Esophagus muscularis mucosa (tissue), 4 donors: ENCODE data around the gene PLEKHA8.

Experiments
- CTCF ChIP-seq, 3 experiments: fragments of 200-600 bp in 2 of 3; fragments of 450-650 bp in 1 of 3; sonication (generic) in 2 of 3; IDR thresholded peaks; one replicate each; pipeline ENCODE4 v1.5.1; 2017 to 2019; ENCODE audit warnings: antibody characterized with exemption in 3 of 3, mild to moderate bottlenecking in 2 of 3, moderate library complexity in 1 of 3
- EP300 ChIP-seq: sonication (generic); formaldehyde crosslinking; IDR thresholded peaks from one replicate; pipeline ENCODE4 v1.6.1; 2017; ENCODE audit warnings: antibody characterized with exemption
- POLR2A ChIP-seq: fragments of 450-650 bp; IDR thresholded peaks from one replicate; pipeline ENCODE4 v1.6.1; 2017; ENCODE audit warnings: antibody characterized with exemption, moderate library complexity, mild to moderate bottlenecking, low read depth

GRCh38 chr7:30154111-30154587, 125.9 kb downstream of the PLEKHA8 start:
- no peak for TF ChIP-seq CTCF (IDR thresholded peaks at IDR 0.05)
- TF ChIP-seq POLR2A, result no peak
- TF ChIP-seq EP300, result no peak
